IPS DF 6.9 (cell line): ENCODE results near the gene GREB1L.

Source experiments
- DNase-seq: peaks from one replicate; pipeline ENCODE4 v3.0.0-alpha.2; 2013; ENCODE audit warnings: low read depth, low spot score
- H3K27ac ChIP-seq: one replicate; pipeline ENCODE4 v1.5.1; 2013; ENCODE audit warnings: low read length, control low read depth
- H3K27me3 ChIP-seq: 2 replicates; pipeline ENCODE4 v1.6.1; 2013; ENCODE audit warnings: mild to moderate bottlenecking, low read length; ENCODE audit not compliant: control insufficient read depth, insufficient read depth
- H3K36me3 ChIP-seq: 2 replicates; pipeline ENCODE4 v1.6.1; 2013; ENCODE audit warnings: low read length; ENCODE audit not compliant: control insufficient read depth, insufficient read depth
- H3K4me1 ChIP-seq: 2 replicates; pipeline ENCODE4 v1.6.1; 2013; ENCODE audit warnings: low read length; ENCODE audit not compliant: control insufficient read depth, insufficient read depth
- H3K4me3 ChIP-seq: 2 replicates; pipeline ENCODE4 v1.5.1; 2013; ENCODE audit warnings: mild to moderate bottlenecking, low read length
- H3K9me3 ChIP-seq: 2 replicates; pipeline ENCODE4 v1.6.1; 2013; ENCODE audit warnings: low read length, inconsistent platforms; ENCODE audit not compliant: control insufficient read depth, insufficient read depth
- WGBS: extraction: QIAGEN DNeasy Blood & Tissue Kit; methylation state at CpG from one replicate; pipeline ENCODE4 v1.1.7; 2013; ENCODE audit warnings: mixed read lengths, missing lambda C conversion rate; ENCODE audit not compliant: insufficient read length, insufficient coverage; 5-methylcytosine and 5-hydroxymethylcytosine counted together

The GREB1L gene

DNA sequence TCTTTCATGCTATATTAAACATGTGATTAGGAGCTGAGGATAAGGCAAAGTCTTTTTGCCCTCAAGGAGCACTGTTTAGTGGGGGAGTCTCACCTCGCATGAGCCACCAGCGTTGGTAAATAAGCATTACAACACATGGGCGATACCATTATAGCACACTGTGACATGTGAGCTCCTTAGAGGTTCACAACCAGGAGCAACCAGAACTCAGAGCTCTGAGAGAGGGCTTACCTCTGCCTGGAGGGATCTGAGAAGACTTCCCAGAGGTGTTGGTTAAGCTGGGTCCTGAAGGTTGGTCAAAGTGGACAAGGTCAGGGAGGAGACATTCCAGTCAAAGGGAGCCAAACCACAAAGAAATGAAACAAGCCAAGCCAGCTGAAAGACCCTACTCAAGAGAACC, 199.6 kb downstream of the GREB1L start:
- no peak for DNase-seq
- H3K4me3 ChIP-seq: no peak overlapping the region

DNA sequence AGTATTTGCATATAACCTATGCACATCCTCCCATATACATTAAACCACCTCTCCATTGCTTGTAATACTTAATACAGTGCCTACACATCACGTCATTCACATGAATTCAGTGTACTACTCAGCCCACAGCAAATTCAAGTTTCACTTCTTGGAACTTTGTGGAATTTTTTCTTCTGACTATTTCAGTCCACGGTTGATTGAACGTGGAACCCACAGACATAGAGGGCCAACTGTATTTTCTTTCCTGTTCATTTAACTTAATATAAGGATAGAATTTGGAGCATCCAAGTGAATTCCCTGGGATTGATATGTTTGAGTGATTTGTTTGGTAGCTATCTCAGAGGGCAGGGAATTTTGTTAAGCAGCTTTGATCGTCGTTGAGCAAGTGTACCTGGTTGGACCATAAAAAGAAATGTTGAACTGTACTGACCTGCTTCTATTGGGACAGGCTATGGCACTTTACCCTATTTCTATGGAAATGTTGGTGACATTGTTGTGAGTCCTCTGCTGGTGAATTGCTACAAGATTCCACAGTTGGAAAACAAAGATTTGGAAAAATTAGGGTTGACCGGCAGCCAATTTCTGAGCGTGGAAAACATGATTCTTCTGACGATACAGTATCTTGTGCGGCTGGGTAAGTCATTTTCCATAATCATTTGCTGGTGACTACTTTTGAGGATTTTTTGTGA, 201.9 kb downstream of the GREB1L start:
- DNase-seq: no peak
- Histone ChIP-seq H3K4me3 (no peak overlapping the region), H3K27ac (no peak overlapping the region), H3K9me3 (no peaks in the 10 kb centered on the region), H3K27me3 (no peaks in the 10 kb centered on the region), H3K36me3 (no peaks in the 10 kb centered on the region), H3K4me1 (no peaks in the 10 kb centered on the region)
- WGBS: no CpG with 5 or more reads among the region's 9 CpGs

More for the DNA sequence above, 199.6 kb downstream of the GREB1L start:
- Histone ChIP-seq H3K9me3 (no peaks in the 10 kb centered on the region), H3K36me3 (no peaks in the 10 kb centered on the region), H3K4me1 (no peaks in the 10 kb centered on the region), H3K27ac (no peak overlapping the region), H3K27me3 (no peaks in the 10 kb centered on the region)
- WGBS: no CpG with 5 or more reads among the region's 3 CpGs

DNA sequence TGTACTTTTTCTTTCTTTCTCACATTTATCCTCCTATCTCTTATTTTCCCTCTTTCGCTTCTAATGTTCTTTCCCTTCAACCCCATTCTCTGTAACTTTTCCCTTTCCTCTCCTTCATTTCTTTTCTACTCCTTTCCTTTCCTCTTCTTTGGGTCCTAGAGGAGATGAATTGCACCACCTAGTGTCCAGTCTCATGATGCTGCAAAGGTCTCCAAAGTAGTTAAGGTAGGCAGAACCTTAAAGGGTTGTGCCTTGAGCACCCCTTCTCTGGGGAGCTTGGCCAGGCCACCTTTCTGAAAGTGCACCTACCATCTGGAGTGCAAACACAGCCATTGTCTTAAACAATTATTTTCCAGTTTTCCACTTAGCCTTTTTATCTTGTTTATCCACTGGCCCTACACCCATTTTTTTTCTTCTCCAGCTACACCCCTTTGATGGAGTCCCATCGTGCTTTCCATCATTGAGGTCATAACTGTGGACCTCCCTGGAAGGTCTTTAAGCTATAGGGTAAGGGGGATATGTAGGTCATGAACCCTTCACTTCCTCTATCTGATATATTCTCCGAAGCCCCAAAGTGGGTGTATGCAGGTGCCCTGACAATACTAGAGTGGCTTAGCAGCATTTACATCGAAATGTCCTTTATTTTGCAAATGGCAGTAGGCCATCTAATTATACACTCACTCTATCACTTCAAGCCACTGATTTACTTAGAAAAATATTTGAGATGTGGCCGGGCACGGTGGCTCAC, 202.6 kb downstream of the GREB1L start:
- Histone ChIP-seq H3K27me3 (no peaks in the 10 kb centered on the region), H3K36me3 (no peaks in the 10 kb centered on the region), H3K27ac (no peak overlapping the region), H3K4me3 (no peak overlapping the region), H3K9me3 (no peaks in the 10 kb centered on the region), H3K4me1 (no peaks in the 10 kb centered on the region)
- WGBS: 100% methylated on average over 1 of the region's 6 CpGs
- peak; percentile 35 for DNase-seq

DNA sequence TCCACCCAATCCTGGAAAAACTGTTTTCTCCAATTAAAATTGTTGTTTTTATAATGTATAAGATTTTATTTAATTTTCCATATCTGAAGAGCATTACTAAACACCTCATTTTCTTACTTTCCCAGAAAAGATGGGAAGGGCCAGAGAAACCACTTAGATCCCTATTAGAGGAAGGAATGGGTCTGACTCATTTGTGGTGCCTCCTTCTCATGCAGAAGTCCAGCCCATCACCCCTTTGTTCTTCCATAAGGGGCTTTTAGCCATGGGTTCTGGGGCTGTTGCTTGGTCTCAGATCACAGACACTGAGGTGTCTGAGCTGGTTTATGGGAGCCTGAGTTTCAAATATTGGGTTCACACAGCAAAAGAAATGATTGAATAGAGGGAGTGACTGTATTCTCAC, 206.3 kb downstream of the GREB1L start:
- Histone ChIP-seq H3K27ac (no peak overlapping the region), H3K36me3 (no peaks in the 10 kb centered on the region), H3K27me3 (no peaks in the 10 kb centered on the region), H3K9me3 (no peaks in the 10 kb centered on the region), H3K4me1 (no peaks in the 10 kb centered on the region), H3K4me3 (no peak overlapping the region)
- no peak for DNase-seq

DNA sequence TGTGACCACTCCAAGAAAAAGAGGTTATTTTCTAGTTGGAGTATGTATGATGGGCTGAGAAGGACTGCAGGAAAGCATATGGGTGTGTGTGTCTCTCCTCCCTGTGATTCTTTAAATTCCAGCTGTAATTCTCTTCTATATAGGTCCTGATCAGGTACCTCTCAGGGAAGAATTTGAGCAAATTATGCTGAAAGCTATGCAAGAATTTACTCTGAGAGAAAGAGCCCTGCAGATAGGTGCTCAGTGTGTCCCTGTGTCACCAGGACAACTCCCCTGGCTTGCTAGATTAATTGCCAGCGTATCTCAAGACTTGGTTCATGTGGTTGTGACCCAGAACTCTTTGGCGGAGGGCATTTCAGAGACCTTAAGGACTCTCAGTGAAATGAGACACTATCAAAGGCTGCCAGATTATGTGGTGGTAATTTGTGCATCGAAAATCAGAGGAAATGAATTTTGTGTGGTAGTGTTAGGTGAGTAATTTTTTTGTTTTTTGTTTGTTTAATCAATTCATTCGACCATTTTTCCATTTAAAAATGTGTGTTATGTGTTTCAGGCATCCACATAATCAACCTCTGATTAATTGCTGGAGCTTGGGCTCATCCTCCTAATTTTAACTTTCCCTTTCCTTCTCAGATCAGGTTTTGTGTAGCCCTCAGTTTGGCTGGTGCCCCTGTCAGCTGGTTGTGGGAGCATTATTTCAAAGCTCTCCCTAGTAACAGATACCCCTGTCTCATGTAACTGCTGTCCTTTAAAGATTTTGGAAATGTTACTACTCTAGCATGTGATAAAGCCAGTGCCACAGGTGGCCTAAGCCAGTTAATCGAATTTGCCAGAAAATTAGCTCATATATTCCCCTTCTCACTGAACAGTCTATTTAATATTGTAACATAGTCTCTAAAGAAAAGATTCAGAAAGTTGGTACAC, 207.6 kb downstream of the GREB1L start:
- DNase-seq: no peak
- Histone ChIP-seq H3K27ac (no peak overlapping the region), H3K9me3 (no peaks in the 10 kb centered on the region), H3K27me3 (no peaks in the 10 kb centered on the region), H3K4me1 (no peaks in the 10 kb centered on the region), H3K36me3 (no peaks in the 10 kb centered on the region), H3K4me3 (no peak overlapping the region)
- WGBS: 100% methylated on average over 2 of the region's 5 CpGs

DNA sequence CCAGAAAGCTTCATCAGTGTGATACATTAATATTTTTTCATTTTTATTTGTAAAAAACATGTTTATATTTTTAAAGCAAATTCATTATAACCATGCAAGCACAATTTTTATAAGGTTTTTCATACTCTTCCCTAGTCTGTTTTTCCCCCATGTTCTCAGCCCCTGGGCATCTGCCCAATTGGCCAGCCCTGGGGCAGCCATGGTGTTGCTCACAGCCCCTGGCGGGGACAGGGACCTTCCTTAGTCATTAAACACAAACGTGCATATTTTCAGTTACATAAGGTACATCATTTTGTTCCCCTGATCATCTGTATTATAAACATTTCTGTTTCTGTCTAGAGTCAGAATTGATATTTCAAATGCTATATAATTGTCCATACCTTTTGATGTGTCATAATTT, 208.5 kb downstream of the GREB1L start:
- WGBS: no CpG with 5 or more reads among the region's 2 CpGs
- H3K4me3 ChIP-seq: no peak overlapping the region
- no peaks in the 10 kb centered on the region for H3K27me3 ChIP-seq
- H3K9me3 ChIP-seq: no peaks in the 10 kb centered on the region
- H3K27ac ChIP-seq: no peak overlapping the region
- no peaks in the 10 kb centered on the region for H3K4me1 ChIP-seq
- H3K36me3 ChIP-seq: no peaks in the 10 kb centered on the region
- no peak for DNase-seq

DNA sequence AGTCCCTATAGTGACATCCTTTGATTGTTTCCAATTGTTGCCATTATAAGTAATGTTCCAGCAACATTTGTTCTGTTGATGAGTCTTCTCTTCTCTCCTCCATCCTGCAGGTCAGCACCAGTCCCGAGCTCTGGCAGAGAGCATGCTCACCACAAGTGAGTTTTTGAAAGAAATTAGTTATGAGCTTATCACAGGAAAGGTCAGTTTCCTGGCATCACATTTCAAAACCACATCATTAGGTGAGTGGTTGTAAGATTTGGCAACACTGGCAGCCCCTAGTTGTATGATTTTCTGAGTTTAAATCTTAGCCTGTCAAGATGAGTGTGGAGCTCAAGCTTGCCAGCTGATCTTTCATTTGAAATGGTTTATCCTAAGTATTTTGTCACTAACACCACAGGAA, 208.9 kb downstream of the GREB1L start:
- Histone ChIP-seq H3K4me1 (no peaks in the 10 kb centered on the region), H3K27me3 (no peaks in the 10 kb centered on the region), H3K4me3 (no peak overlapping the region), H3K27ac (no peak overlapping the region), H3K9me3 (no peaks in the 10 kb centered on the region), H3K36me3 (no peaks in the 10 kb centered on the region)
- no peak for DNase-seq
- WGBS: no CpG with 5 or more reads among the region's 1 CpG

DNA sequence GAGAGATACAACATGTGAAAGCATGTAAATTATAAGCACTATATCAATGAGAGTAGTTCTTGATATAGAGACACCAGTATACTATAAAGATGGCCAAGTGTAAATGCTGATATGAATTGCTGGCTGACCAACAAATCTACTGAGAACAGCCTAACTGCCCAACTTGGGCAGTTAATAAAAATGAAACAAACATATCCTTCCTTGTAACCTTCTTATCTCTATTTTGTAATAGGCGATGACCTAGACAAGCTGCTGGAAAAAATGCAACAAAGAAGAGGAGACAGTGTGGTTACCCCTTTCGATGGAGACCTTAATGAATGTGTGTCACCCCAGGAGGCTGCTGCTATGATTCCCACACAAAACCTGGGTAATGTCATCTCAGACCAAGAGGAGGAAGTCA, 209.8 kb downstream of the GREB1L start:
- Histone ChIP-seq H3K36me3 (no peaks in the 10 kb centered on the region), H3K9me3 (no peaks in the 10 kb centered on the region), H3K27ac (no peak overlapping the region), H3K4me3 (no peak overlapping the region), H3K4me1 (no peaks in the 10 kb centered on the region), H3K27me3 (no peaks in the 10 kb centered on the region)
- no CpG with 5 or more reads among the region's 2 CpGs for WGBS
- DNase-seq: no peak

DNA sequence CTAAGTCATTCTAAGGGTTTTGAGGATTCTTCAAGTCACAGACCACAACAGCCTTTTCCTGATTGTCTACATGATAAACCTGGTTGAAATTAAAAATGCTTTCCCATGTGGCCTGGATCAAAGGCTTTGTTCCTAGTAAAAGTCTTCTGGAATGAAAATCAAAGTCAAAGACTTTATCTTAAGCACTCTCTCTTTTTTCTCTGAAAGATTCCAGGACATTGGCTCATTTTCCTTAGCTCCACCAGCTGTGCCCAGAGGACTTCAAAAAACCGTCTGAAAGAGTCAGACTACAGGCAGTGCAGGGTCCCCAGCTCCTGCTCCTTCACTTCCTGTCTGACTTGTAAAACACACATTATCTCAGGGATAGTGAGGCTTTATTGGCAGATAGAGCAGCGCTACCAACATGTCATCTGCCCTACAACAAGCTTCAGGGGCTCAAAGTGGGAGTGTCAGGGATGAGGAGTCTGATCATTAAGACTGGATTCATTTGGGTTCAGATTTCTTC, 210.3 kb downstream of the GREB1L start:
- H3K4me1 ChIP-seq: no peaks in the 10 kb centered on the region
- no peaks in the 10 kb centered on the region for H3K36me3 ChIP-seq
- H3K27me3 ChIP-seq: no peaks in the 10 kb centered on the region
- no peak for DNase-seq
- no peak overlapping the region for H3K4me3 ChIP-seq
- H3K9me3 ChIP-seq: no peaks in the 10 kb centered on the region
- WGBS: no CpG with 5 or more reads among the region's 2 CpGs
- H3K27ac ChIP-seq: no peak overlapping the region

DNA sequence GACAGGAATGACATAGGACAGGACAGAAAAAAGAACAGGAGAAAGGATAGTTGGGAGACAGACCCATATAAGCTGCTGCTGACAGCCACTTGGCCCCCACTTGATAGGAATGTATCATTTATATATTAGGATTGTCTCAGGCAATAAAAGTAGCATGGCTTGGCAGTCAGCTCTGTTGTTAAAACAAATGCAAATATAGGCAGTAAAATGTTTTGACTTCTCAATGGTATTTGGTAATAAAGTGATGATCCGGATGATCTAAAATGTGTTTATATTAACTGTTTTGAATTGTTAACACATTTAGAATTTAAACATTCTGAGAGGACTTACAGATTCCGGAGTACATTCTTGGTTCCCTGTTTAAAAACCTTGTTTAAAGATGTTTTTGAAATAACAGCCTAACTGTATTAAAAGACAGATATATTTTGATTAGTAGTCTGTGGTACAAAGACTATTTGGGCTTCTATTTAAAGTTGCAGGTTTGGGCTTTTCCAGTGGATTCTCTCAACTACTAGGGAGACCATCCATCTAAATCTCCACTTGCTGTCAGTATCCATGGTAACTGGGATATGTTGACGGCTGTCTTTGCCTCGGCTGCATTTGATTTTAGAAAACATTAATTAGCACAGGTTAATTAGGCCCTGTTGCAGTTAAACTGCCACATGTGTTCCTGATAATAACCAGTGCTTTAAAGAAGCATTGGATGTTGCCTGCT, 210.9 kb downstream of the GREB1L start:
- H3K4me1 ChIP-seq: no peaks in the 10 kb centered on the region
- no peak for DNase-seq
- no peak overlapping the region for H3K27ac ChIP-seq
- H3K9me3 ChIP-seq: no peaks in the 10 kb centered on the region
- no peak overlapping the region for H3K4me3 ChIP-seq
- H3K27me3 ChIP-seq: no peaks in the 10 kb centered on the region
- no CpG with 5 or more reads among the region's 4 CpGs for WGBS
- H3K36me3 ChIP-seq: no peaks in the 10 kb centered on the region
